Urothelium cell line (cell line): ENCODE results near the gene DENND4C.
"Not testable (repeated sequence)": the region's sequence is repeated elsewhere in the genome, so short reads cannot be mapped to it uniquely, and the experiment has no call there.

Experiments used
- DNase-seq: peaks from one replicate; pipeline ENCODE4 v3.0.0; 2011; ENCODE audit warnings: low spot score, mixed read lengths
- FAIRE-seq: peaks from 2 replicates; lab custom pipeline; 2011; peaks lifted over from hg19 to GRCh38; lab: Jason Lieb, UNC

The DENND4C gene

DNA sequence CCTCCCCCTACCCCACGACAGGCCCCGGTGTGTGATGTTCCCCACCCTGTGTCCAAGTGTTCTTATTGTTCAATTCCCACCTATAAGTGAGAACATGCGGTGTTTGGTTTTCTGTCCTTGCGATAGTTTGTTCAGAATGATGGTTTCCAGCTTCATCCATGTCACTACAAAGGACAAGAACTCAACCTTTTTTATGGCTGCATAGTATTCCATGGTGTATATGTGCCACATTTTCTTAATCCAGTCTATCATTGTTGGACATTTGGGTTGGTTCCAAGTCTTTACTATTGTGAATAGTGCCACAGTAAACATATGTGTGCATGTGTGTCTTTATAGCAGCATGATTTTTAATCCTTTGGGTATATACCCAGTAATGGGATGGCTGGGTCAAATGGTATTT is 35.1 kb downstream of the DENND4C start:
- not testable (repeated sequence) for FAIRE-seq, DNase-seq

DNA sequence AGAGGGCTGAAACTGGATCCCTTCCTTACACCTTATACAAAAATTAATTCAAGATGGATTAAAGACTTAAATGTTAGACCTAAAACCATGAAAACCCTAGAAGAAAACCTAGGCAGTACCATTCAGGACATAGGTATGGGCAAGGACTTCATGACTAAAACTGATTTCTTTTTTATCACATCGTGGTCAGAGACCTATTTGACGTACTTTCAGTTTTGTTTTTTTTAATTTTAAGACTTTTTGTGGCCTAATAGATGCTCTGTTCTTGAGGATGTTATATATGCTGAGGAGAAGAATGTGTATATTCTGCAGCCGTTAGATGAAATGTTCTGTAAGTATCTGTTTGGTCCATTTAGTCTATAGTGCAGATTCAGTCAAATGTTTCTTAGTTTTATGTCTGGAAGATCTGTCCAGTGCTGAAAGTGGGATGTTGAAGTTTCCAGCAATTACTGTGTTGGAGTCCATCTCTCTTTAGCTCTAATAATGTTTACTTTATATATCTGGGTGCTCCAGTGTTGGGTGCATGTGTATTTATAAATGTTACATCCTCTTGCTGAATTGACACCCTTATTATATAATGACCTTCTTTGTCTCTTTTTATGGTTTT is 36.4 kb downstream of the DENND4C start:
- FAIRE-seq, DNase-seq: not testable (repeated sequence)

DNA sequence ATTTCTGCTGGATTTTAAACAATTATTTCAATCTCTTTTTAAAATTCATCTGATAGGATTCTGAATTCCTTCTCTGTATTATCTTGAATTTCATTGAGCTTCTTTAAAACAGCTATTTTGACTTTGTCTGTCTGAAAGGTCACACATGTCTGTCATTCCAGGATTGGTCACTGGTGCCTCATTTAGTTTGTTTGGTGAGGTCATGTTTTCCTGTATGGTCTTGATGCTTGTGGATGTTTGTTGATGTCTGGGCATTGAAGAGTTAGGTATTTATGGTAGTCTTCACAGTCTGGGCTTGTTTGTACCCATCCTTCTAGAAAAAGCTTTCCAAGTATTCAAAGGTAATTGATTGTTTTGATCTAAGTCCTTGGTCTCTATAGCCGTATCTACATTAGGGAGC is 39.1 kb downstream of the DENND4C start:
- FAIRE-seq (no peak), DNase-seq (no peak)

DNA sequence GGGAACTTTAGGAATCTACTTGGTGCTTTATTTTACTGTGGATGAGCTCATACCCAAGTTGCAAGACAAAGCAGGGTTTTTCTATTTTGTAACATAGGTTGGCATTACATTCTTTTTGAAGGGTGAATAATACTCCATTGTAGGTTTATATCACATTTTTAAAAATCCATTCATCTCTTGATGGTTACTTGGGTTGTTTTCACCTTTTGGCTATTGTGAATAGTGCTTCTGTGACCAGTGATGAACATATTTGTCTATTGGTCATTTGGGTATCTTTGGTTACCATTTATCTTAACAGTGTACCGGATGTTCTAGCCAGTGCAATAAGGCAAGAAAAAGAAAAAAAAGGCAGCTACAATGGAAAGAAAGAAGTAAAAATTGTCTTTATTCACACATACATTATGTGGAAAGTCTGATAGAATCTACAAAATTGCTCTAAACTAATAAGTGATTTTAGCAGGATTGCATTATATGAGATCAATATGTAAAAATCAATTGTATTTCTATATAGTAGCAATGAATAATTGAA is 40.0 kb downstream of the DENND4C start:
- FAIRE-seq = no peak
- no peak for DNase-seq

DNA sequence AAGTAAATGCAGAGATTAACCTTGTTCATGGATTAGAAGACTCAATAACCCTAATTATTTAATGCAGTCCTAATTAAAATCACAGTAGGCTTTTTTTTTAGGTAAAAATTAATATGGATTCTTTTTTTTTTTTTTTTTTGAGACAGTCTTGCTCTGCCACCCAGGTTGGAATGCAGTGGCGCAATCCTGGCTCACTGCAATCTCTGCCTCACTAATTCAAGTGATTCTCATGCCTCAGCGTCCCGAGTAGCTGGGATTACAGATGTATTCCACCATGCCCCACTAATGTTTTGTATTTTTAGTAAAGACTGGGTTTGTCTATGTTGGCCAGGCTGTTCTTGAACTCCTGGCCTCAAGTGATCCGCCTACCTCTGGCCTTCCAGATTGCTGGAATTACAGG is 40.6 kb downstream of the DENND4C start:
- DNase-seq (no peak), FAIRE-seq (no peak)

DNA sequence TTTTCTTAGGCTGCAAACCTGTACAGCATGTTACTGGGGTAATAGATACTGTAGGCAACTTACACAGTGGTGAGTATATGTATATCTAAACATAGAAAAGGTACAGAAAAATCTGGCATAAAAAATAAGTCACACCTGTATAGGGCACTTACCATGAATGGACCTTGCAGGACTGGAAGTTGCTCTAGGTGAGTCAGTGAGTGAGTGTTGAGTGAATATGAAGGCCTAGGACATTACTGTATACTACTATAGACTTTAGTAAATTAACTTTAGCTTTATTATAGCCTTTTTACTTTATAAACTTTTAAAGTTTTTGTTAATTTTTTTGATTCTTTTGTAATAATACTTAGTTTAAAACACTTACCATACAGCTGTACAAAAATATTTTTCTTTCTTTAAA is 51.3 kb downstream of the DENND4C start:
- FAIRE-seq = no peak

DNA sequence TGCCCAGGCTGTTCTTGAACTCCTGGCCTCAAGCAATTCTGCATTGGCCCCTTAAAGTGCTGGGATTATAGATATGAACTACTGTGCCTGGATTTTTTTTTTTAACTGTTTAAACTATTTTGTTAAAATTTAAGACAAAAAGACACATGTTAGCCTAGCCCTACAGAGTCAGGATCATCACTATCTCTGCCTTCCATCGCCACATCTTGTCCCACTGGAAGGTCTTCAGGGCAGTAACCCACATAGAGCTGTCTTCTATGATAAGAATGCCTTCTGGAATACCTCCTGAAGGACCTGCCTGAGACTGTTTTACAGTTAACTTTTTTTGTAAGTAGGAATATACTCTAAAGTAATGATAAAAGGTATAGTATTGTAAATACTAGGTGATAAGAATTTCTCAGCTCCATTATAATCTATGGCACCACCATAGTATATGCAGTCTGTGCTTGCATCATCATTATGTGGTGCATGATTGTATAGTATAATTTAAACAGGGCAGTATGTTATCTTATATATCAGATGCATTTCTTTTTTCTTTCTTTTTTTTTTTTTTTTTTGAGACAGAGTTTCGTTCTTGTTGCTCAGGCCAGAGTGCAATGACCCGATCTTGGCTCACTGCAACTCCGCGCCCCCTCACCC is 52.7 kb downstream of the DENND4C start:
- DNase-seq = no peak

More for the DNA sequence above, 51.3 kb downstream of the DENND4C start:
- no peak for DNase-seq

DNA sequence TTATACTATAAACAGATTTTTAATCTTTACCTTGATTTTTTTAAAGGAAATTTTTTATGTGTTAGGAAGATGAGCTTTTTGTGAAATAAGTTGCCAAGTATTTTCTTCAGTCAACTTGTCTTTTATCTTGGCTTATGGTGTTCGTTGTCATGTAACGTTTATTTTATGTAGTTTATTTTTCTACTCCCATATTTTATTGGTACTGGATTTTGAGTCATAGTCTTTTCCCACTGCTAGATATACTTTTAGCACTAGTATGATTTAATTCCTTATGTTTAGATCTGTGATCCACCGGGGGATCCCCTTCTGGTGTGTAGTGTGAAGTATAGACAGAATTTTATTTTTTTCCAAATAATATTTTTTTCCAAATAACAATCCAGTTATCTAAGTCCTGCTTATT is 54.2 kb downstream of the DENND4C start:
- no peak for DNase-seq
- FAIRE-seq = no peak

More for the DNA sequence above, 52.7 kb downstream of the DENND4C start:
- FAIRE-seq = no peak

DNA sequence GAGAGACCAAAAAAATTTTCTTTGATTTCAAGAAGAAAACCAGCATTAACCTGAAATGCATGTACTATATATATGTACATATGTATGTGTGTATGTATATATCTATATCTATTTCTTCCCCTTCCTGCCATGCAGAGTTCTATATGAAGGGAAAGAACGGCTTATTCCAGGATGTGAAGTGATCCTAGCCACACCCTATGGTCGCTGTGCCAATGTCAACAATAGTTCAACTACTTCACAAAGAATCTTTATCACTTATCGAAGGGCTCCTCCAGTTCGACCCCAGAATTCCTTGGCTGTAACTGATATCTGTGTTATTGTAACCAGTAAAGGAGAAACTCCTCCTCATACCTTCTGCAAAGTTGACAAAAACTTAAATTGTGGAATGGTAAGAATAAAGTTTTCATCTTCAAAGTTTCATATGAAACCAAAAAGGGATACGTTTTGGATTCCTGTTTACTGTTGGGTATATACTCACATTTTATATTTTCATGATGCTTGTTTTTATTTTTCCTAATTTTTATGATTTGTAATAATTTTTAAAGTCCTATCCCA is 56.2 kb downstream of the DENND4C start:
- no peak for FAIRE-seq

DNA sequence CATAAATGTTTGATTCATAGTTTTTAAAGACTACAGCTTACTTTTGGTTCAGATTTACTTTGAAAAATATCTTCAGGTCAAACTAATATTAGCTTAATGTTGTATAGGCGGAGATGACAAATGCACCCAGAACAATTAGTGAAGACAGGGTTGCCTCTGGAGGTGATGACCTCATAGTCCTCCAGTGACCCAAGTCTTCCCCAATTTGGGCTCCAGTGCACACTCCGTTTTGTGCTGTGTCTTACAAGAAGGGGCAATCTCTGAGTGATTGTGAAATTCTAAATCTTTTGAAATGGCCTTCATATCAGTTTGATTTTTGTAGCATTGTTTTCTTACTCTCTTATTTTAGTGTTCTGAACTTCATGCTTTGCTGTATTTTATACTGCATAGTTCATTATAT is 57.6 kb downstream of the DENND4C start:
- FAIRE-seq (no peak), DNase-seq (no peak)

More for the DNA sequence above, 56.2 kb downstream of the DENND4C start:
- no peak for DNase-seq

DNA sequence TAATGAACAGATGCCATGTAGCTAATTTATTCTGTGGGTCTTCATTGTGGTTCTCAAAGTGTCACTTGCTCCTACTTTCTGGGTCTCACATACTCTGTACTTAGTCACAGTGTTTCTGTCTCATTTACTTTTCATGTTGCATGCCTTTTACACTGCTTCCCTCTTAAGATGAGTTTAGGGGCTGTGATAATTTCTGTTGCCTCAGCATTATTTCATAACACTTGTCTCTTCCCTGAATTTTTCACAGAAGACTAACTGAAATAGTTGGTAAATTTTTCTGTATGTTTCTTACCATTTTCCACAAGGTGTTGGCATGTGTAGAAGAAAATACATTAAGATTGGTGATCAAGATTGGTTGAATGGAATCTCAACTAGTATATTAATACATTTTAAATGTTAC is 59.6 kb downstream of the DENND4C start:
- DNase-seq (no peak), FAIRE-seq (no peak)

DNA sequence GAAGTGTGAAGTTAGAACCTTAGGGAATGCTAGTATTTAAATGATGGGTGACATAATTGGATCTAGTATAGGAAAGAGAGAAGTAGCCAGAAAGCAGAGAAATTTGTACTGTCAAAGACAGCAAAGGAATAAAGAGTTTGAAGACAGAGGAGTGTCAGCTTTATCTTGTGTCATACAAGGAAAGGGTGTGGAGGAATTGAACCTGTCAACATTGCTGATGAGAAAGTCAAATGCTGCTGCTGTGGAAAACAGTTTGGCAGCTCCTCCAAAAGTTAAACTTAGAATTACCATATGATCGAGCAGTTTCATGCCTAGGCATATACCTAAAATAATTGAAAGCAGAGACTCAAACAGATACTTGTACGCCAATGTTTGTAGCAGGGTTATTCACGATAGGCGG is 63.7 kb downstream of the DENND4C start:
- FAIRE-seq (no peak), DNase-seq (no peak)

DNA sequence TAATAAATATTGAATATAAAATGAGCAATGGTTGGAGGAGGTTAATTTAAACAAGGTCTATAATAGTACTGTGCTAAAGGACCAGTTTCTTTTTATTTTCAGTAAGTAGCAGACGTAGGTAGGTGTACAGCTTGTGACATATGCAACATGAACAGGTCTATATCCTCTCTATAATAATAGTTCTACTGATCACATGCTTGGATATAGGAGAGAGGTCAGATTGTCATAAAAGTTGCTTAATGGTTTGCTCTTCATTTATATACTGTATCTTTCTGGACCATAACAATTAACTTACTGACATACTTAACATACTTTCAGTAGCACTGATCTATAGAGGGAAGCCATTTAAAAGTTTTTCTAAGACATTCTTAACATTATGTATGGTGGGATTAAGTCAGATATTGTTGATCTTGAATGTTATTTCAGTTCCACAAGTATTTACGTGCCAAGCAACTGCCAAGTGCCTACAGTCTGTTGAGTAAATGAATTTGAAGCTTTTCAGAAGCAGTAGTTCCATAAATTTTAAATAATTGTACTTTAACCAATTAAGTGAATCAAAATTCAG is 68.0 kb downstream of the DENND4C start:
- DNase-seq (no peak), FAIRE-seq (no peak)

DNA sequence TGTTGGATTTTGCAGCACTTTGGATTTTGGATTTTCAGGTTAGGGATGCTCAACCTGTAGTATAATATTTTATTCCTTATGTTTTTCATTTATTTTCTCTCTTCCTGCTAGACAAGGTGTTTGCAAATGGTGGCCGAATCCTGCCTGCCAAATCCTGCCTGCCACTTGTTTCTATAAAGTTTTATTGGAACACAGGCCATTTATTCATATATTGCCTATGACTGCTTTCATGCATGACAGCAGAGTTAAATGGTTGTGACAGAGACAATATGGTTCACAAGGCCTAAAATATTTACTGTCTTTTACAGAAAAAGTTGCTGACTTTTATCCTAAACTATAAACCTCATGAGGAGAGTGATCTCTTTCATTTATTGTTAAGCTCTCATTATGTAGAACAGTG is 72.7 kb downstream of the DENND4C start:
- no peak for DNase-seq
- no peak for FAIRE-seq

DNA sequence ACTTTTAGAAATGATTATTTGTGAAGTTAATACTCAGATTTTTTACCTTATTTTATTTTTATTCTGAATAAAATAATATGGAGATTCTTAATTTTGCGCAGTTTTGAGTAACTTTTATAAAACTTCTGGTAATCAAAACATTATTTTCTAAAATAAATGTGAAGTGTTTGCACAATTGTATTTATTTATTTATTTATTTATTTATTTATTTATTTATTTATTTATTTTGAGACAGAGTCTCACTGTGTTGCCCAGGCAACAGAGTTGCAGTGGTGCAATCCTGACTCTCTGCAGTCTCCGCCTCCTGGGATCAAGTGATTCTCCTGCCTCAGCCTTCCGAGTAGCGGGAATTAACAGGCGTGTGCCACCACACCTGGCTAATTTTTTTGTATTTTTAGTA is 76.1 kb downstream of the DENND4C start:
- no peak for FAIRE-seq

DNA sequence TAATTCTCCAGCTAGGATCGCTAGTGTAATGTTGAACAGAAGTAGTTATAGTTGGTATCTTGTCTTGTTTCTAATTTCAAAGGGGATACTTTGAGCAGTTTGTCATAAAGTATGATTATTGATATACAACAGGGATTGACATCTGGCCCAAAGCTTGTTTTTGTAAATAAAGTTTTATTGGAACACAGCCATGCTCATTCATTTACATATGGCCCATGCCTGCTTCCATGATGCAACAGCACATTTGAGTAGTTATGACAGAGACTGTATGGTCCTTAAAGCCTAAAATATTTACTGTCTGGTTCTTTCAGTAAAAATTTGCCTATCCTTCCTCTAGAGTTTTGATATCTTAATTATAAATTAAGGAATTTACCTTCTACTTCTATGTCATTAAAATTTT is 79.8 kb downstream of the DENND4C start:
- DNase-seq = no peak
- no peak for FAIRE-seq

More for the DNA sequence above, 76.1 kb downstream of the DENND4C start:
- DNase-seq = no peak

DNA sequence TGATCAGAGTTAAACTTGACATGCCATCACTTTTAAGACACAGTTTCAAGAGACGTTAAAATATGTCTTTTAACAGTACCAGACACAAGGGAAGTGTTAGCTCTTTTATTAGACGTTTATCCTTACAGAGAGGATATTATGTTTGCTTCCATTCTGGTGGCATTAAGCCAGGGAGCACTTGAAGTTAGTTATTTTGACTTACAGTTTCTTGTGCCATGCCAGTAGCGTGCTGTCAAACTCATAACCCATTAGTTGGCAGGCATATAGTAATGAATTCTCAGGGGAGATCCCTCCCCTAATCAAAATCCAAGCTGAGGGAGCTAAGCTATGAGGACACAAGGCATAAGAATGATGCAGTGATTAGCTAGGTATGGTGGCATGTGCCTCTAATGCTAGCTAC is 83.1 kb downstream of the DENND4C start:
- FAIRE-seq = no peak

DNA sequence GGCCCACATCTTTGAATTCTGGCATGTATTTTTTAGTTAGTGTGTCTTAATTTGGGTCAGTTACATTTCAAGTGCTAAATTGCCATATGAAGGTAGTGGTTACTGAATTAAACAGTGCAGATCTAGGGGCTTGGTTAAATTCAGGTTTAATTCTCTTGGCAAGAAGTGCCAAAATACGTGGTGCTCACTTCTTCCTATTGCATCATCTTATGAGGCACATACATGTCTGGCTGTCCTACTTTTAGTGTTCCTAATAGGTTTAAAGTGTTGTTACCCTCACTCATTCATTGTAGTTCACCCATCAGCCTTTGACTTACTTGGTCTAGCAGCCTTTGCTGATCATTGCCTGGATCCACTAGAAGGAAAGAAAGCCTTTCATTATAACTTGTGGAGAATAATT is 90.0 kb downstream of the DENND4C start:
- FAIRE-seq (no peak), DNase-seq (no peak)

More for the DNA sequence above, 83.1 kb downstream of the DENND4C start:
- no peak for DNase-seq

DNA sequence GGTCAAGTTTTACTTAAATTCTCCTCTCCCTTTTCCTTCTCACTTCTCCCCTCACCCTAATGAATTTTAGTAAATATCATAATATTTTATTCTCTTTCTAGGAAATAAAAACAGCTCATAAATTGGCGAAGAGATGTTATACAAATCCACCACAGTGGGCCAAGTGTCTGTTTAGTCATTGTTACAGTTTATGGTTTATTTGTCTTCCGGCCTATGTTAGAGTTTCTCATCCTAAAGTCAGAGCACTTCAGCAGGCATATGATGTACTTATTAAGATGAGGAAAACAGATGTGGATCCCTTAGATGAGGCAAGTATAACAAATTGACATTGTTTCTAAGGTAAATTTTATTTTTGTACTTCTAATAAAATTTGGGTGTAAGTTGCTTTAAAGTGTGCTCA is 101.4 kb downstream of the DENND4C start:
- no peak for DNase-seq
- no peak for FAIRE-seq

DNA sequence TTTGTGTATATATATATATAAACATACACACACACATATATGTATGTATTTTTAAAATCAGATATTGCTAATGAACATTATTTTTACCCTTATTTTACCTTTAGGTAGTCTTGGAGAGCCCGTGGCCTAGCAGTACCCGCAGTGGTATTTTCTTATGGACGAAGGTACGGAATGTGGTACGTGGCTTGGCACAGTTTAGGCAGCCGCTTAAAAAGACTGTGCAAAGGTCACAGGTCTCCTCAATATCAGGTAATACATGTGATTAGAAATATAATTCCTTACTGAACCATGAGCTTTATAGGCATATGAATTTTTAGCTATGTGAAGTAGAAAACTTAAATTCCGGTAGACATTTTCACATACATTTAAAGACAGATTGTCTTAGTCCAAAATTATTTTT is 105.7 kb downstream of the DENND4C start:
- FAIRE-seq (no peak), DNase-seq (no peak)

DNA sequence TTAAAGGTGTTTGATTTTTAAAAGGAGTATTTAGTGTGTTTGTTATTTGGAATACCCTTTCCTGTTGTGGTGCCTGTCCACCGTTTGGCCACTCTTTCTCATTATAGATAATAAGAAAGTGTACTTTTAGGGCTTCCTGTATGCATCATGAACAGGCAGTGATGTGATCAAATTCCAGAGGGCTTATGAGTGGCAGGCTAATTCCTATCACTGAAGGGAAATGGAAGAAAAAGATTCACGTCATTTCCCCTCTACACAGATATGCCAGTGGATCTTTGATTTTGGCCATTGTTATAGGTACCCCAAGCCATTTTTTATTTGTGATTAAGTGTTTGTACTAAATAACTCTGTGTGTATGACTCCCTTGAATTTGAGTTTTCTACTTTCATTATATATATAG is 112.5 kb downstream of the DENND4C start:
- FAIRE-seq = no peak
- DNase-seq = no peak

DNA sequence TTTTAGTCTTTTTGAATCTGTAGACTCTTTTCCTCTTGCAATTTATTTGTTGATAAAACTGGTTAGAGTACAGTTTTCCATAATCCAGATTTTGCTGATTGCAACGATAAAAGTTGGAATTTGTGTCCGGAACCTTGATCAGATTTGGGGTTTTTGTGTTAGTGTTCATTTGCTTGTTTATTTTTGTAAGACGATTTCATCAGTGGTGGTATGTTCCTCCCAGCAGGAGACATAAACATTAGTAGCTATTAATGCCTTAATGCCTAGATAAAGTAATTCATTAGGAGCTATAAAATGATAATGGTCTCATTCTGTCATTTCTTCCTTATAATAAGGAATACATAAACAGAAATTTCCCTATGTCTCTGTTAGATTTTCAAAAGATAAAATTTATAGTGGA is 128.2 kb downstream of the DENND4C start:
- DNase-seq (no peak), FAIRE-seq (no peak)
